ENCODE results near the gene MARK4.

DNA sequence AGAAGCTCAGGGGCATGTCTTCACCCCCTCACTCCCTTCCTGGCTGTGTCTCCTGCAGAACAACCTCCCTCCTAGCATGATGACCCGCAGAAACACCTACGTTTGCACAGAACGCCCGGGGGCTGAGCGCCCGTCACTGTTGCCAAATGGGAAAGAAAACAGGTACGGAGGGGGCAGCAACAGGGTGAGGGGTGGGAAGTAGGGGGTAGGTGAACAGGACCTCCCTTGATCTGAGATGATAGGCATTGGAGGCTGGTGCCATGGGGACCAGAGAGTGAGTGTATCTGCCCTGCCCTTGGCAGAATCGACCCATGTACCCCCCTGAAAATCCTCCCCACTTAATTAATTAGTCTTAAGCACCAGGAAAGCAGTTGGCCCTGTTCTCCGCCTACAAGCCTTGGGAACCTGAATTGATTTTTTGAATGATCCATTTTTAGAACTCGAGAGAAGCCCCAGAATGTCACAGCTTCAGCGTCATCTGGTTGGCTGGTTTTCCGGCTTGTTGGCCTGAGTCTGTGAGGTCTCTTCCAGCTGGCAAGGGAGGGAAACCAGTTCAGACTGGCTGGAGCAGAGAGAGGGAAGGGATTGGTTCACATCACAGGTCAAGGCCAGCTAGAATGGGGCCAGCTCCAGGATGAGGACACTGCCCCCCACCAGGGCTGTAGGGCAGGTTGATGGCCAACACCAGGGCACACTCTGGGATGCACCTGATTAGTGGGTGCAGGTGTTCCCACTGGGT lies 43.4 kb downstream of the MARK4 start:
- TF ChIP-seq EZH2 (IDR thresholded peaks at IDR 0.05; ENCODE audit: insufficient read depth, poor library complexity, severe bottlenecking) = no peak
- no peak for TF ChIP-seq EZH2phosphoT487 (IDR thresholded peaks at IDR 0.05; ENCODE audit: insufficient read depth, low read depth)

Measured in GM23248 (cell line).